Fibroblast of villous mesenchyme (primary cell): ENCODE results near the gene UNCX. TPM values are rescaled to one million over a fixed set of nuclear protein-coding genes. Genes with fewer than 3 reads are reported as not detected.
"Not testable (repeated sequence)": the region's sequence is repeated elsewhere in the genome, so short reads cannot be mapped to it uniquely, and the experiment has no call there.

Experiments
- DNase-seq: peaks from one replicate; pipeline ENCODE4 v3.0.0-alpha.2; 2010; ENCODE audit warnings: low read depth
- H3K4me3 ChIP-seq: 2 replicates; pipeline ENCODE4 v1.5.1; 2011; ENCODE audit warnings: low read depth, mild to moderate bottlenecking, low read length
- total RNA-seq: library from RNA; depleted of rRNA; stranded (reverse); fragments of >200 nt; gene quantifications from 2 replicates; pipeline ENCODE4 v1.2.3, GENCODE V29; 2012
- TF ChIP-seq, protein P1 (sequence below): IDR thresholded peaks from 2 replicates; pipeline ENCODE4 v1.5.1; 2012; ENCODE audit warnings: low read depth, mild to moderate bottlenecking, low read length; ENCODE audit not compliant: insufficient read depth

UNCX gene
- total RNA-seq, 1 donor: not detected

DNA sequence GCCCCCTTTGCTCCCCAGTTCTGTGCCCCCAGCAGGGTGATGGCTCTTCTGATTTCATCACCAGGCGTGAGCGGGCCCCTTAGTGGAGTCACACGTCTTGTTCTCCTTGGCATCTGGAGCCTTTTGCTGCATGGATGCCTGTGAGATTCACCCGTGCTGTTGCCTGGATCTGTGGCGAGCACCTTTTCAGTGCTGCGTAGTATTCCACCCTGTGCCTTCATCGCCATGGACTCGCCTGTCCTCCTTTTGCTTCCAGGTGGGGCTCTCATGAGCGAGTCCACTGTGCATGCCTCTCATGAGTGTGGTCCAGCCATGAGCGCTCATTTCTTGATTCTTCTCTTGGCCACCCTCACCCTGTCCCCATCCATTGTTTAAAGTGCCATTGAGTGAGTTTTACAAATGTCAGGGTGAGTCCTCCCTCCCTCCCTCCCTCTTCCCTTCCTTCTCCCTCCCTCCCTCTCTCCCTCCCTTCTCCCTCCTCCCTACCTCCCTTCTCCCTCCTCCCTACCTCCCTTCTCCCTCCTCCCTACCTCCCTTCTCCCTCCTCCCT is 44.0 kb downstream of the UNCX start:
- TF ChIP-seq, protein P1, sequence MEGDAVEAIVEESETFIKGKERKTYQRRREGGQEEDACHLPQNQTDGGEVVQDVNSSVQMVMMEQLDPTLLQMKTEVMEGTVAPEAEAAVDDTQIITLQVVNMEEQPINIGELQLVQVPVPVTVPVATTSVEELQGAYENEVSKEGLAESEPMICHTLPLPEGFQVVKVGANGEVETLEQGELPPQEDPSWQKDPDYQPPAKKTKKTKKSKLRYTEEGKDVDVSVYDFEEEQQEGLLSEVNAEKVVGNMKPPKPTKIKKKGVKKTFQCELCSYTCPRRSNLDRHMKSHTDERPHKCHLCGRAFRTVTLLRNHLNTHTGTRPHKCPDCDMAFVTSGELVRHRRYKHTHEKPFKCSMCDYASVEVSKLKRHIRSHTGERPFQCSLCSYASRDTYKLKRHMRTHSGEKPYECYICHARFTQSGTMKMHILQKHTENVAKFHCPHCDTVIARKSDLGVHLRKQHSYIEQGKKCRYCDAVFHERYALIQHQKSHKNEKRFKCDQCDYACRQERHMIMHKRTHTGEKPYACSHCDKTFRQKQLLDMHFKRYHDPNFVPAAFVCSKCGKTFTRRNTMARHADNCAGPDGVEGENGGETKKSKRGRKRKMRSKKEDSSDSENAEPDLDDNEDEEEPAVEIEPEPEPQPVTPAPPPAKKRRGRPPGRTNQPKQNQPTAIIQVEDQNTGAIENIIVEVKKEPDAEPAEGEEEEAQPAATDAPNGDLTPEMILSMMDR: no peak

DNA sequence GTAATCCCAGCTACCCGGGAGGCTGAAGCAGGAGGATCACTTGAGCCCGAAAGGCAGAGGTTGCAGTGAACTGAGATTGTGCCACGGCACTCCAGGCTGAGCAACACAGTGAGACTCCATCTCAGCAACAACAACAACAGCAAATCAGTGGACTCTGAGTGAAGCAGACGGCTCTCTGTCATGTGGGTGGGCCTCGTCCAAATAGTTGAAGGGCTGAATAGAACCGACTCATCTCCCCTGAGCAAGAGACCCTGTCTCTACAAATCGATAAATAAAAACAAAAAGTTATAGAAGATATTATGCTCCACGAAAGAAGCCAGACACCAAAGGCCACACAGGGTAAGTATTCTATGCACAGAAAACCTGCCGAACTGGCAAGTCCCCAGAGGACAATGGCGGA is 45.9 kb downstream of the UNCX start:
- DNase-seq: no peak
- TF ChIP-seq, protein P1: no peak
- no peak overlapping the region for H3K4me3 ChIP-seq

More for the DNA sequence above, 44.0 kb downstream of the UNCX start:
- no peak overlapping the region for H3K4me3 ChIP-seq
- DNase-seq: no peak

DNA sequence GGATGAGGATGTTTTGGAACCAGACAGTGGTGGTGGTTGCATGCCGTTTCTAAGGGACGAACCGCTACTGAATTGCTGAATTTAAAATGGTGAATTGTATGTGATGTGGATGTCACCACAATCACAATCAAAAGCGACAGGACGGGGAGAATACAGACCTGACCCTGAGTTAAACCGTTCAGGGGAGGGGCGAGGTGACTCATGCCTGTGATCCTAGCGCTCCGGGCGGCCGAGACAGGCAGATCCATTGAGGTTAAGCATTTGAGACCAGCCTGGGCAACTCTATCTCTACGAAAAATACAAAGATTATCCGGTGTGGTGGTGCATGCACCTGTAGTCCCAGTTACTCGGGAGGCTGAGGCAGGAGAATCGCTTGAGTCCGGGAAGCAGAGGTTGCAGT is 46.4 kb downstream of the UNCX start:
- no peak for DNase-seq
- H3K4me3 ChIP-seq: no peak overlapping the region
- TF ChIP-seq, protein P1: no peak

DNA sequence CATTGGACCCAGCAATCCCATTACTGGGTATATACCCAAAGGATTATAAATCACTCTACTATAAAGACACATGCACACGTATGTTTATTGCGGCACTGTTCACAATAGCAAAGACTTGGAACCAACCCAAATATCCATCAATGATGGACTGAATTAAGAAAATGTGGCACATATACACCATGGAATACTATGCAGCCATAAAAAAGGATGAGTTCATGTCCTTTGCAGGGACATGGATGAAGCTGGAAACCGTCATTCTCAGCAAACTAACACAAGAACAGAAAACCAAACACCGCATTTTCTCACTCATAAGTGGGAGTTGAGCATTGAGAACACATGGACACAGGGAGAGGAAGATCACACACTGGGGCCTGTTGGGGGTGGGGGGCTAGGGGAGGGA is 47.2 kb downstream of the UNCX start:
- DNase-seq, H3K4me3 ChIP-seq: not testable (repeated sequence)

DNA sequence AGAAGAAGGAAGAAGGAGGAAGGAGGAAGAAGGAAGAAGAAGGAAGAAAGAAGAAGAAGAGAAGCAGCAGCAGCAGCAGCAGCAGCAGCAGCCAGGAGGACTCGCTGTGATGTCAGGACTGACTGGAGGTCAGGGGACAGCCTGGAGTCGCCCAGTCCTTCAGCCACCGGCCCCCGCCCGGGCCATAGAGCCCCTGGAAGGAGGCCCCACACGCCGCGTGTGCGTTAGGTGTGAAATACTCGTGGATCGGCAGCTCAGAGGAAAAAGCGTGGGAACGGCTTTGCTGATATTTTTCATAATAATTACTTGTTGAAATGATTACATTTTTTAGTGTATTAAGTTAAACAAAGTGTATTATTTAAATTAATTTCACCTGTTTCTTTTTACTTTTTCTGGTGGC is 48.4 kb downstream of the UNCX start:
- DNase-seq: no peak
- TF ChIP-seq, protein P1: no peak

DNA sequence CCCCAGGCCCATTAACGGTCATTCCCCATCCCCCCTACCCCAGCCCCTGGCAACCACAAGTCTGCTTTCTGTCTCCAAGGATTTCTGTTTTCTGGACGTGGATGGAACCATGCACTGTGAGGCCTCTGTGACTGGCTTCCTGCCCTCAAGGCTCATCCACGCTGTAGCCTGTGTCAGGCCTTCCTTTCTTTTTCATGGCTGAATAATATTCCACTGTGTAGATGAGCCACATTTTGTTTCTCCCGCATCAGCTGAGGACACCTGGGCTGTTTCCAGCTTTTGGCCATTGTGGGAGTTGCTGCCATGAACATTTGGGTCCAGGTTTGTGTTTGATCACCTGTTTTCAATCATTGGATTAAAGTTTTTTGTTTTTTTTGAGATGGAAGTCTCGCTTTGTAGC is 50.0 kb downstream of the UNCX start:
- DNase-seq: no peak
- TF ChIP-seq, protein P1: no peak
- H3K4me3 ChIP-seq: no peak overlapping the region

More for the DNA sequence above, 48.4 kb downstream of the UNCX start:
- no peak overlapping the region for H3K4me3 ChIP-seq

DNA sequence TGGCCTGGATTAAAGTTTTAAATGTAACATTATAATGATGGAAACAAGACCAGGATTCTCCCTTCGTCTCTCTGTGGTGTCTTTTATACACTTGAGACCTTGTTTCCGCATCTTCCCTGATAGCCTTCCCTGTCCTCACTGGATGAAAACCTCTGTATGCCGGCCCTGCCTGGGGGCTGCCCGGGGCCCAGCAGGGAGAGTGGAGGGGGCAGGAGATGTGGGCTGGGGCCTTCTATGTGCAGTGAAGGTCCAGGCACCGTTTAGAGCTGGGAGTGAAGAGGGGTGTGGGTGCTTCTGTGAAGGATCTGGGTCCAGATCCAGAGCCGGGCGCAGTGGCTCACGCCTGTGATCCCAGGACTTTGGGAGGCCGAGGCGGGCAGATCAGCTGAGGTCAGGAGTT is 50.7 kb downstream of the UNCX start:
- no peak overlapping the region for H3K4me3 ChIP-seq
- TF ChIP-seq, protein P1: no peak
- no peak for DNase-seq
